Trophoblast cell (in vitro differentiated cells and primary cell): ENCODE data around the gene SEZ6L2.
"Not testable (repeated sequence)": the region's sequence is repeated elsewhere in the genome, so short reads cannot be mapped to it uniquely, and the experiment has no call there.

Experiments
- DNase-seq, 2 donors: peaks; one replicate each; pipeline ENCODE4 v3.0.0-alpha.2; 2016
- H2AFZ ChIP-seq: 2 replicates; pipeline ENCODE4 v1.6.1; 2013; ENCODE audit warnings: low read length, moderate library complexity, mild to moderate bottlenecking; ENCODE audit not compliant: insufficient read depth, poor library complexity
- H2AK5ac ChIP-seq: 2 replicates; pipeline ENCODE4 v1.6.1; 2013; ENCODE audit warnings: mild to moderate bottlenecking, low read length
- H2BK120ac ChIP-seq: 2 replicates; pipeline ENCODE4 v1.6.1; 2013; ENCODE audit warnings: low read length, mild to moderate bottlenecking, moderate library complexity; ENCODE audit not compliant: insufficient read depth, poor library complexity
- H2BK12ac ChIP-seq: 2 replicates; pipeline ENCODE4 v1.6.1; 2013; ENCODE audit warnings: mild to moderate bottlenecking, low read length, moderate library complexity
- H2BK5ac ChIP-seq: 2 replicates; pipeline ENCODE4 v1.6.1; 2013; ENCODE audit warnings: low read length, low read depth, moderate library complexity, mild to moderate bottlenecking; ENCODE audit not compliant: poor library complexity
- H3K14ac ChIP-seq: 2 replicates; pipeline ENCODE4 v1.6.1; 2013; ENCODE audit warnings: mild to moderate bottlenecking, low read length
- H3K18ac ChIP-seq: 2 replicates; pipeline ENCODE4 v1.6.1; 2013; ENCODE audit warnings: mild to moderate bottlenecking, low read length
- H3K23ac ChIP-seq: 2 replicates; pipeline ENCODE4 v1.6.1; 2013; ENCODE audit warnings: low read length
- H3K27ac ChIP-seq: 2 replicates; pipeline ENCODE4 v1.5.1; 2013; ENCODE audit warnings: low read depth, mild to moderate bottlenecking, inconsistent platforms, low read length, moderate library complexity
- H3K27me3 ChIP-seq: 2 replicates; pipeline ENCODE4 v1.6.1; 2013; ENCODE audit warnings: inconsistent platforms, mild to moderate bottlenecking, low read length, moderate library complexity; ENCODE audit not compliant: insufficient read depth
- H3K36me3 ChIP-seq, 2 experiments: 1 replicate in 1 of 2; 2 replicates in 1 of 2; pipeline ENCODE4 v1.6.1; 2013; ENCODE audit warnings: low read length in 2 of 2, mild to moderate bottlenecking in 2 of 2, moderate library complexity in 1 of 2; ENCODE audit not compliant: insufficient read depth in 2 of 2, control insufficient read depth in 1 of 2
- H3K4ac ChIP-seq: 2 replicates; pipeline ENCODE4 v1.6.1; 2013; ENCODE audit warnings: low read depth, mild to moderate bottlenecking, low read length, moderate library complexity
- H3K4me1 ChIP-seq, 2 experiments: 1 replicate in 1 of 2; 2 replicates in 1 of 2; pipeline ENCODE4 v1.6.1; 2013; ENCODE audit warnings: low read length in 2 of 2, mild to moderate bottlenecking in 2 of 2, moderate library complexity in 1 of 2; ENCODE audit not compliant: insufficient read depth in 2 of 2, control insufficient read depth in 1 of 2
- H3K4me2 ChIP-seq: 2 replicates; pipeline ENCODE4 v1.6.1; 2013; ENCODE audit warnings: inconsistent platforms, mild to moderate bottlenecking, low read length, moderate library complexity
- H3K4me3 ChIP-seq: 2 replicates; pipeline ENCODE4 v1.5.1; 2013; ENCODE audit warnings: mild to moderate bottlenecking, low read depth, low read length, inconsistent platforms
- H3K79me1 ChIP-seq: one replicate; pipeline ENCODE4 v1.6.1; 2013; ENCODE audit warnings: low read length
- H3K79me2 ChIP-seq: 2 replicates; pipeline ENCODE4 v1.6.1; 2013; ENCODE audit warnings: low read length, mild to moderate bottlenecking; ENCODE audit not compliant: control insufficient read depth, insufficient read depth, poor library complexity
- H3K9ac ChIP-seq: 2 replicates; pipeline ENCODE4 v1.6.1; 2013; ENCODE audit warnings: mild to moderate bottlenecking, low read length
- H3K9me3 ChIP-seq: 2 replicates; pipeline ENCODE4 v1.6.1; 2013; ENCODE audit warnings: low read depth, mild to moderate bottlenecking, control low read depth, inconsistent platforms, low read length; ENCODE audit not compliant: insufficient read depth
- H4K12ac ChIP-seq: 2 replicates; pipeline ENCODE4 v1.6.1; 2013; ENCODE audit warnings: low read depth, mild to moderate bottlenecking, low read length, moderate library complexity
- H4K8ac ChIP-seq: 2 replicates; pipeline ENCODE4 v1.6.1; 2013; ENCODE audit warnings: low read depth, mild to moderate bottlenecking, low read length, moderate library complexity
- H4K91ac ChIP-seq: one replicate; pipeline ENCODE4 v1.6.1; 2013; ENCODE audit warnings: low read depth, mild to moderate bottlenecking, low read length, moderate library complexity
- WGBS: extraction: QIAGEN DNeasy Blood & Tissue Kit; methylation state at CpG from one replicate; pipeline ENCODE4 v1.1.7; 2013; ENCODE audit warnings: missing lambda C conversion rate; ENCODE audit not compliant: insufficient read length, insufficient coverage; ENCODE audit errors: extremely low coverage; 5-methylcytosine and 5-hydroxymethylcytosine counted together

Gene SEZ6L2

GRCh38 chr16:29912087-29912486, 12.7 kb upstream of the SEZ6L2 start:
- Histone ChIP-seq H4K8ac (no peak overlapping the region), H4K12ac (no peak overlapping the region)

GRCh38 chr16:29911676-29912010, 12.3 kb upstream of the SEZ6L2 start:
- Histone ChIP-seq H4K12ac (no peak overlapping the region), H3K14ac (no peak overlapping the region), H2BK120ac (no peak overlapping the region), H2AFZ (no peak overlapping the region), H4K8ac (no peak overlapping the region), H3K36me3 (peaks cover 6 to 8% of the 10 kb centered on the region in 2 experiments), H4K91ac (no peak overlapping the region), H3K79me1 (no peaks in the 10 kb centered on the region), H3K9ac (no peak overlapping the region), H3K27ac (no peak overlapping the region), H3K4me3 (no peak overlapping the region), H3K4ac (no peak overlapping the region), H2BK12ac (no peak overlapping the region), H2BK5ac (no peak overlapping the region), H2AK5ac (no peak overlapping the region), H3K4me2 (no peak overlapping the region), H3K23ac (no peak overlapping the region), H3K18ac (no peak overlapping the region), H3K9me3 (peaks cover 2% of the 10 kb centered on the region), H3K27me3 (no peaks in the 10 kb centered on the region), H3K79me2 (no peaks in the 10 kb centered on the region), H3K4me1 (no peaks in the 10 kb centered on the region)
- no peak for DNase-seq
- WGBS = no CpG with 5 or more reads among the region's 15 CpGs

More at GRCh38 chr16:29912087-29912486, 12.7 kb upstream of the SEZ6L2 start:
- H3K27me3 ChIP-seq = no peaks in the 10 kb centered on the region
- no peak overlapping the region for H3K18ac ChIP-seq
- no peaks in the 10 kb centered on the region for H3K4me1 ChIP-seq
- H2BK120ac ChIP-seq = no peak overlapping the region
- H2AK5ac ChIP-seq = no peak overlapping the region
- no peak overlapping the region for H4K91ac ChIP-seq
- no peak overlapping the region for H3K9ac ChIP-seq
- H3K4ac ChIP-seq = no peak overlapping the region
- H3K14ac ChIP-seq = no peak overlapping the region
- DNase-seq = no peak
- H3K79me2 ChIP-seq = no peaks in the 10 kb centered on the region
- no peak overlapping the region for H3K4me3 ChIP-seq
- no peak overlapping the region for H2AFZ ChIP-seq
- no peak overlapping the region for H3K27ac ChIP-seq
- H3K23ac ChIP-seq = no peak overlapping the region
- H2BK5ac ChIP-seq = no peak overlapping the region
- H2BK12ac ChIP-seq = no peak overlapping the region
- H3K79me1 ChIP-seq = no peaks in the 10 kb centered on the region
- no CpG with 5 or more reads among the region's 11 CpGs for WGBS
- H3K4me2 ChIP-seq = no peak overlapping the region
- H3K9me3 ChIP-seq = peaks cover 2% of the 10 kb centered on the region
- H3K36me3 ChIP-seq = peaks cover 8 to 11% of the 10 kb centered on the region in 2 experiments

GRCh38 chr16:29910819-29911675, 11.7 kb upstream of the SEZ6L2 start:
- Histone ChIP-seq H4K8ac (no peak overlapping the region), H3K4ac (no peak overlapping the region), H3K79me2 (no peaks in the 10 kb centered on the region), H3K27ac (no peak overlapping the region), H3K27me3 (no peaks in the 10 kb centered on the region), H2BK5ac (no peak overlapping the region), H3K18ac (no peak overlapping the region), H2BK12ac (no peak overlapping the region), H3K9ac (no peak overlapping the region), H3K4me1 (no peaks in the 10 kb centered on the region), H3K23ac (no peak overlapping the region), H2BK120ac (no peak overlapping the region), H2AK5ac (no peak overlapping the region), H3K14ac (no peak overlapping the region), H3K4me2 (no peak overlapping the region), H2AFZ (no peak overlapping the region), H3K36me3 (peaks cover 6 to 8% of the 10 kb centered on the region in 2 experiments), H3K4me3 (no peak overlapping the region), H4K91ac (no peak overlapping the region), H3K9me3 (peaks cover 2% of the 10 kb centered on the region), H3K79me1 (no peaks in the 10 kb centered on the region), H4K12ac (no peak overlapping the region)
- no CpG with 5 or more reads among the region's 20 CpGs for WGBS
- DNase-seq = peak in 1 of 2 donors; percentile 3

GRCh38 chr16:29909851-29910250, 10.5 kb upstream of the SEZ6L2 start:
- not testable (repeated sequence) for H3K18ac ChIP-seq, H2BK12ac ChIP-seq, DNase-seq, H3K79me1 ChIP-seq, H4K8ac ChIP-seq, H3K14ac ChIP-seq, H4K91ac ChIP-seq, H3K9me3 ChIP-seq, H2AFZ ChIP-seq, H2AK5ac ChIP-seq, H2BK120ac ChIP-seq, H3K27me3 ChIP-seq, H2BK5ac ChIP-seq, H3K79me2 ChIP-seq, H3K4me2 ChIP-seq, H4K12ac ChIP-seq, H3K23ac ChIP-seq, H3K27ac ChIP-seq, H3K9ac ChIP-seq, H3K36me3 ChIP-seq, H3K4ac ChIP-seq, H3K4me3 ChIP-seq, H3K4me1 ChIP-seq
- no CpG with 5 or more reads among the region's 6 CpGs for WGBS
